ENCODE measurements around the gene PUS7.

DNA sequence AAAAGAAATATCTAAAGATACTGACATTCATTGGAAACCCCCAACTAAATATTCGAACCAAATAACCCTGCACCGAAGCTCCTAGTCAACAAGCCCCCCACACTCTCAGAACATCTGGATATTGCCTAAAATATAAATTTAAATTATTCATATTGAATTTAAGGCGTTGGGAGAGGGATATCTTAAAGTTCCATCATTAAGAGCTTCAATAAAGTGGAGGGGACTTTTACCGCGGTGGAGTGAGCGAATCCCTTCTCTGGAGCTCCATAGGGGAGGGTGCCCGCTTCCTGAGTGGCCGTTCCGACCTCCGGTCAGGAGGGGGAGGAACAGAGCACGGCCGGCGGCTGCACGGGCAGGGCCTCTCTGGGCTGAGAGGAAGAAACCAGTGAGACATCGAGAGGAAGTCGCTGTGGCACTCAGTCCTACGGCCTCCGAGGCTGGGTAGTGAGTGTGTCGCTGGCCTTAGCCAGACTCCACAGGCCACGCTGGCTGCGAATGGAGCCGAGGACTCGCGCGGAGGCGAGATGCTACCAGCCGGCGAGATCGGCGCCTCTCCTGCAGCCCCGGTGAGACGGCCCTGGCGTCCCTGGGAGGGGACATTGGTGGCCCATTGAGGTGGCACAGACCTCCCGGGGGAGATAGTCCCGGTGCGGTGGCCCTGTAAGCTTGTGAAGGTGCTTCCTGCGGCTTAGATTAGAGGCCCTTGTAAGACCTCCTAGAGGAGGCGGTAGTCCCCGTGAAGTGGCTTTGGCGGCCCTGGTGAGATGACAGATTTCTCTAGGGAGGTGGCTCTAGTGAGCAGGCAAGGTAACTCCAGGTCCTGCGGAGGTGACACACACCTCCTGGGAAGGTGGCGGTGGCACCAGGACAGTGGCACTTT lies 10.0 kb upstream of the PUS7 start, which contains the start of gene RINT1:
- TF ChIP-seq EZH2 (IDR thresholded peaks at IDR 0.05) (no peak), CTCF (IDR thresholded peaks at IDR 0.05) (peak; percentile 84)
